Activated CD8-positive, alpha-beta memory T cell treated with anti-CD3 and anti-CD28 coated beads, Interleukin-2, amount 50 U/mL, for 24 hours (primary cell): Measurements from ENCODE around the gene FNBP1.
A peak's percentile ranks its signal among the peaks of the same experiment; 100 is the strongest.
"Not testable (repeated sequence)": the region's sequence is repeated elsewhere in the genome, so short reads cannot be mapped to it uniquely, and the experiment has no call there.

Experiments
- DNase-seq: peaks from one replicate; pipeline ENCODE4 v3.0.0-alpha.2; 2020; ENCODE audit errors: extremely low read depth

Gene FNBP1

GRCh38 chr9:129890718-129891299 is 152.2 kb downstream of the FNBP1 start:
- DNase-seq = not testable (repeated sequence)

- peak; percentile 47 for DNase-seq
These were observed 152.9 kb downstream of the FNBP1 start for GRCh38 chr9:129889941-129890717.

GRCh38 chr9:129889122-129889940 is 153.7 kb downstream of the FNBP1 start:
- DNase-seq = no peak

DNA sequence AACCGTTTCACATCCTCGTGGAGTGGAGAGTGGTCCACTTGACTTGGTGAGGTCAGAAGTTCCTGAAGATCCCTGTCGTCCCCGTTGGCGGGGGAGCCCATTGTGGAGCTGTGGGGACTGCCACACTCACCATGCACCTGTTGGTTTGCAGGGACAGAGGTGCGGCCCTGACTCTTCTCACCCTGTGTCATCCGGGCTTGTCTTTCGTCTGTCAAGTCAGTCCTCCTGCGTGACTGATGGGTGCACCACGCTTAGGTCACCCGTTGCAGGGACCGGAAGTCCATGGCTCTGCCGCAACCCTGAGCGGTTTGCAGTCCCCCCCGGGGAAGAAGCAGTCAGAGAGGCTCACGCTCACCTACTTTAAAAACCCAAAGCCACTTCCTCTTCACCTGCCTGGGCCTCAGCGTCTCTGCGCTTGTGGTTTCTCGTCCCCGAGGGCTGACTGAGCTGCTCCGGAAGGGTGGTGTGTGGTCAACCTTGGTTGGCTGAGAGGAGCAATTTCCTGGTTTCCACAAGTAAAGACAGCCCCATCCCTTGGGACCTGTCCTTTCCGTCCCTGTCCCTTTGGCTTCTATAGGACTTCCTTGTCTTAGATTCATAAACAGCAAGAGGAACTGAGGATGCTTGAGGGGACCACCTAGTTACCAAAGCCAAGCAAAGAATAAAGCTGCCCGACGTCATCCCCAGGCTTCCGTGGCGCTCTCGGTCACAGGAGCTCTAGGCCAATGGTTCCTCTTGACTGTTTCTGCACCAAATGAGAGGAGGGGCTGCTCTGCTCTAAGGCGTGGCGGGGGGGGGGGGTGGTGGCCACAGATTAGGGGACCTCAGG is 154.5 kb downstream of the FNBP1 start:
- peak; percentile 85 for DNase-seq

DNA sequence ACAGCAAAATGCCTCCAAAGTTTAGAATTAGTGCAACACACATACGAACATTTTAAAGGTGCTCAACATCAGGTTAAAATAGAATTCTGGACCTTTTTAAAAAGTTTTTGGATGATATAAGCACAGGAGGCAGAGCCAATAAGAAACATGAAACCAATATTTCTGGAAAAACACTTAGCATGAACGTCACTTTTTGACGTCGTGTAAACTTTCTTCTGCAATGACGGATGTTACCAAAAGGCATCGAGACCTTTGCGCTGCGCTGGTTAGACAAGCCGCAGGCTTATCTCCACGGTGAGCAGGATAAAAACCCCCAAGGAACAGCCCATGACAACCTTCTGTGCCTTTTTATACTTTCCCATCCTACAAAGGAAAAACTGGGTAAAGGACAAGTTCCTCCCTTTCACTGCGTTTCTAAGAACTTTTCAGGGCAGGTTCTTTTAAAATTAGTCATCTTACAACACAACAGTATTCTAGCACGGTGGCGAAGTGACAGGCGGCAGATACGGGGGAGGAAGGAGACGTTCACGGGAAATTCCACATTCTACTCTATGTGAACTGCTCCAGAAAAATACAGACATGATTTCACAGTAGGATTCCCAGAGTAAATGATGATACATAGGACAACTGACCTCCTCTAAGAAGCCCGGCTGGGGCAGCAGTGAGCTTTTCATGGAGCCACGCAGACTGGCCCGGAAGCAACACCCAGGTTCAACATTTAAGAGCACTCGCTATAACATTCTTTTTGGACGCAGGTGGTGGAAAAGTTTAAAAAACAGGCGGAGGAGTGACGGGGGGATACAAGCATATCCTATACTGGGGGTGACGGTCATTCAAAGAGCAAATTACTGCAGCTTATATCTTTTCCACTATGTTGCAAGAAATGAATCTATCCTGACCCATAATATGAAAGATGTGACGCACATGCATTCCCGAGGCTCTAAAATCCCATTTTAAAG is 155.4 kb downstream of the FNBP1 start:
- no peak for DNase-seq

GRCh38 chr9:129886226-129887174 is 156.5 kb downstream of the FNBP1 start:
- no peak for DNase-seq

DNA sequence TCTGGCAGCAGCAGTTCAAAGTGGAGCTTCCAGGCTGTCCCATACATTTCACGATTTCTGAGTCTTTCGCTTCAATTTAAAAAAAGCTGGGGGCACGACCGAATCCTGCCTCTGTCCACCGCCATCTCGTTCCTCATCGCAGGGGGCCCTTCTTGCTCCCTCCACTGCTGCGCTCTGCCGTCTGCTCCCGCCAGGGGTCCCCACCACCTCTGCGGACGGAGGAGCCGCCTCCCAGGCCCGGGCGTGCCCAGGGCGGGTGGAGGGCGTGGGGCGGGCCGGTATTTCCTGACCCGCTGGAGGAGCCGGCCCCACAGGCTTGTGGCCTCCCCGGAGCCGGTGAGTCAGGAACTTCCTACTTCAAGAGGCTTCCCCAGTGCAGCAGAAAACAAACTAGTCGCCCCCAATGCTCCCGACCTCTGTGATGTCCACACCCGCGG is 157.3 kb downstream of the FNBP1 start:
- peak; percentile 71 for DNase-seq

GRCh38 chr9:129885018-129885669 is 157.8 kb downstream of the FNBP1 start:
- no peak for DNase-seq

DNA sequence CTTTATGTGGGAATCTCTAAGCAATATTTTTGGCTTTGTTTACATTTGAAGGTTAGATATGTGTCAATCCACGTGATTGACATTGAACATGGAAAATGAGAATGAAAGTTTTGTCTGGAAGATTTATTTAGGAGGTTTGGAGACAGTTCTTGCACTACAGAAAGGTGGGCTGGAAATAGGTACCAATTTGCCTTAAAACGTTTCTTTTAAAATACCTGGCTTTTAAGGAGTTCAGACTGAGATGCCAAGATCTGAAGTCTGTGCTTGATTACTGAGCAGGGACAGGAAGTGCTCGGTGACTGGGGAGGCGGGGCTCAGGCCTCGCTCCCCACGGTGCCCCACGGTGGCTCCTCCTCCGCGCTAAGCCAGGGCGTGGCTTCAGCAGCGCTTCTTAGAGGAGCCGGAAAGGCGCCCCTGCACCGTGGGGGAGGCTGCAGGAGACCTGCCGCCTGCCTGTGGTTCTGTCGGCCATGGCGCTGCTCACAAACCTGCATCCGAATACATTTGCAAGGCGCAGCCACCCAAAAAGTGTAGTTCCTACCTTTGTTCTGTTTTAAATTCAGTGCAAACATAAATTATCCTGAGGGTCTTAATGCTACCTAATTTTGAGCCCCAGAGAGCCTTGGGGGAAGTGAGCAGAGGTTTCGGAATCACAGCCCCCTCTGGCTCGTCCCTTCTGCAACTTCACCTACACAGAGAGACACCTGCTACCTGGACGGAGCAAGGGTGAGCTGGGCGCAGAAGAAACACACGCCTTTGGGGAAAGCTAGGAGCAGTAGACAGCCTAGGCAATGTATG is 158.6 kb downstream of the FNBP1 start:
- peak; percentile 86 for DNase-seq

DNA sequence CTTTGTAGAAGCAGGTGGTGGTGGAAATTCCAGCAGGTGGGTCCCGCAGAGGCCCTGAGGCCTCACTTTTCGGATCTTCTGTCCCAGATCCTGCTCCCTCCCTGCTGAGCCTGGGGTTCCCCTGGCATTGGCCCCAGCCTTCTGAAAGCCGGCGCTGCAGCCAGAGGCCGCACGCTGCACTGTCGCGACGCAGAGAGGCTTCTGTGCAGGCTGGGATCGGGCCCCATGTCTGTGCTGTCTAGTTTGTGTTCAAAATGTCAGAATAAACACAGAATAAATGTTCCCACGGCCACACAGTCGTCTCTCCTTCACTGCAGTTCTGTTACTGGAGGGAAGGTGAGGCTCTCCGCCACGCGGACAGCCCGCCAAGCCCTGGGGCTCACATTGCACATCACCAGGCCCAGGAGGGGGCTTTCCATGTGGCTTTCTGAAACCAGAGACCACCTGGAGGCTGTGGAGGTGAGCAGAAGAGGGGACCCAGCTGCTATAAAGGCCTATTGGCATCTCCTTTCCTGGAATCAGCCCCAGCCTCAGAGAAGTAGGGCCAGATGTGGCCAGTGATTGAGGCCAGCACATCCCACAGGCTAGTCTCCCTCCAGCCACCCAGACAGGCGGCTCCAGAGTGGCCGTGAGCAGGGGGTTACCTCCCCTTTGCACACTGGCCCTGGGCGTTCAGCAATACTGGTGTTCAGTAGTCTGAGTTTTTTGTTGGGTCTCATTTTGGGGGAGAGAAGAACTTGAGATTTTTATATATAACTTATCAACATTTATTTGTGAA is 161.3 kb downstream of the FNBP1 start:
- no peak for DNase-seq

- no peak for DNase-seq
These were observed 162.1 kb downstream of the FNBP1 start for GRCh38 chr9:129880654-129881546.

DNA sequence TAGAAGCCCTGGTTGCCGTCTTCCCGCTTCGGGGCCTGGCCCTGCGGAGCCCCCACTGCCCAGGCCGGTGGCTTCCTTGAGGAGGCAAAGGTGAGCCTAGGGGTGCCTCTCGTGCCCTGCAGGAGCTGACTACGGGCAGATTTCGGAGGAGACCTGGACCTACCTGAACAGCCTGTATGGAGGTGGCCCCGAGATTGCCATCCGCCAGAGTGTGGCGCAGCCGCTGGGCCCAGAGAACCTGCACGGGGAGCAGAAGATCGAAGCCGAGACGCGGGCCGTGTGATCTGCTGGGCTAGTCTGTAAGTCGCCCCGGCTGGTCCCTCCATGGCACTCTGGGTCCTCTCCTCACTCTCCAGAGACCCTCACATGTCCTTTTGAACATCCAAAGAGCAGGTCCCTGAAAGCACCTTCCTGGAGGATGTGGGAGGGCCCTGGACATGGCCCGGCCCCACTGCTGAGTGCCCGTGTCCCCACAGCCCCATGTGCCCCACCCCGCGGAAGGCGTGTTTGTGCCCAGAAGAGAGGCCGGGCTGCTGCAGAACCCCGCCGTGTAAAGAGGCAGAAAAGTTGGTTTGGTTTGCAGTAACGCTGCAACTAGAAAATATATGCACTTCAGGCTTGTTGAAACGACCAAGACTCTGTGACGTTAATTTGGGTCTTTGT is 162.9 kb downstream of the FNBP1 start:
- no peak for DNase-seq

GRCh38 chr9:129879103-129879699 is 163.8 kb downstream of the FNBP1 start:
- DNase-seq = no peak

- no peak for DNase-seq
These were observed 164.7 kb downstream of the FNBP1 start for GRCh38 chr9:129878291-129878690.

DNA sequence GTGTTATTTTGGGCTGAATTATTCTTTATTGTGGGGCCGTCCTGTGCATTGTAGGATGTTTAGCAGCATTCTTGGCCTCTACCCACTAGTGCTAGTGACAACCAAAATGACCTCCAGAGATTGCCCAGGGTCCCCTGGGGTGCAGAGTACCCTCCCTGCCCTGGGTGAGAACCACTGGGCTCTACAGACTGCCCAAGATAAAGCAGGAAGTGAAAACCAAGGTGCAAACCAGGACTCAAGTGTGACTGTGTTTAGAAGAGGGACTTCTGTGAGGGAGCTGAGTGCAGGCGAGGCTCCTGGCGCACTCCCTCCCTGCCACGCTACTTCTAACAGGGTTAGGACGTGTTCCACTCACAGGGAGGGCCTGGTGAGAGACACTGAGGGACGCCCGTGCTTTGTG is 166.2 kb downstream of the FNBP1 start:
- DNase-seq = no peak
